ENCODE data around the gene RAB37. TPM values are rescaled to one million over a fixed set of nuclear protein-coding genes. Genes with fewer than 3 reads are reported as not detected.
A peak's percentile ranks its signal among the peaks of the same experiment; 100 is the strongest.

The RAB37 gene
- total RNA-seq, 1 experiment from 2014 or later: 1.5 TPM

- Histone ChIP-seq H3K9me3 (ENCODE audit: control insufficient read depth, insufficient read depth, low read depth, low read length) (no peaks in the 10 kb centered on the region), H3K36me3 (ENCODE audit: control insufficient read depth, insufficient read depth, low read length) (no peaks in the 10 kb centered on the region), H3K4me1 (ENCODE audit: control insufficient read depth, insufficient read depth, low read length) (peaks cover 7% of the 10 kb centered on the region), H3K4me3 (ENCODE audit: low read depth in 2 of 2, low read length in 2 of 2) (peak overlapping the region in 1 of 2 experiments; percentile 53; a peak in 2 of 4 replicates), H3K27ac (ENCODE audit: low read length) (no peak overlapping the region), H3K27me3 (ENCODE audit: control insufficient read depth, insufficient read depth, low read length) (0 out of 2 replicates have a peak, but pooled peaks cover 3% of the 10 kb centered on the region)
- TF ChIP-seq TCF7L2 (IDR thresholded peaks at IDR 0.05; ENCODE audit: low read depth, low read length) (no peak), CTCF (IDR thresholded peaks at IDR 0.05) (no peak), POLR2AphosphoS5 (IDR thresholded peaks at IDR 0.05; ENCODE audit: low read depth, low read length) (no peak), SIN3A (IDR thresholded peaks at IDR 0.05; ENCODE audit: borderline replicate concordance, insufficient read depth, low read depth, low read length) (no peak)
- TF ChIP-seq, protein P1, sequence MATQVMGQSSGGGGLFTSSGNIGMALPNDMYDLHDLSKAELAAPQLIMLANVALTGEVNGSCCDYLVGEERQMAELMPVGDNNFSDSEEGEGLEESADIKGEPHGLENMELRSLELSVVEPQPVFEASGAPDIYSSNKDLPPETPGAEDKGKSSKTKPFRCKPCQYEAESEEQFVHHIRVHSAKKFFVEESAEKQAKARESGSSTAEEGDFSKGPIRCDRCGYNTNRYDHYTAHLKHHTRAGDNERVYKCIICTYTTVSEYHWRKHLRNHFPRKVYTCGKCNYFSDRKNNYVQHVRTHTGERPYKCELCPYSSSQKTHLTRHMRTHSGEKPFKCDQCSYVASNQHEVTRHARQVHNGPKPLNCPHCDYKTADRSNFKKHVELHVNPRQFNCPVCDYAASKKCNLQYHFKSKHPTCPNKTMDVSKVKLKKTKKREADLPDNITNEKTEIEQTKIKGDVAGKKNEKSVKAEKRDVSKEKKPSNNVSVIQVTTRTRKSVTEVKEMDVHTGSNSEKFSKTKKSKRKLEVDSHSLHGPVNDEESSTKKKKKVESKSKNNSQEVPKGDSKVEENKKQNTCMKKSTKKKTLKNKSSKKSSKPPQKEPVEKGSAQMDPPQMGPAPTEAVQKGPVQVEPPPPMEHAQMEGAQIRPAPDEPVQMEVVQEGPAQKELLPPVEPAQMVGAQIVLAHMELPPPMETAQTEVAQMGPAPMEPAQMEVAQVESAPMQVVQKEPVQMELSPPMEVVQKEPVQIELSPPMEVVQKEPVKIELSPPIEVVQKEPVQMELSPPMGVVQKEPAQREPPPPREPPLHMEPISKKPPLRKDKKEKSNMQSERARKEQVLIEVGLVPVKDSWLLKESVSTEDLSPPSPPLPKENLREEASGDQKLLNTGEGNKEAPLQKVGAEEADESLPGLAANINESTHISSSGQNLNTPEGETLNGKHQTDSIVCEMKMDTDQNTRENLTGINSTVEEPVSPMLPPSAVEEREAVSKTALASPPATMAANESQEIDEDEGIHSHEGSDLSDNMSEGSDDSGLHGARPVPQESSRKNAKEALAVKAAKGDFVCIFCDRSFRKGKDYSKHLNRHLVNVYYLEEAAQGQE (IDR thresholded peaks at IDR 0.05; ENCODE audit: insufficient read depth in 1 of 2, low read depth in 2 of 2, low read length in 1 of 2): no peak
- DNase-seq (ENCODE audit: low read depth, low spot score) (no peak), ATAC-seq (0 out of 2 replicates have a peak, but pooled peaks have one; percentile 4)
- ChIA-PET CTCF (interaction anchor here (0.5 to 3.6 kb wide), 9 partner anchors 9 to 81 kb away, joined by 3 to 103 read pairs (median 4); no protein-coding TSS in a partner anchor), POLR2A (no interaction called here)
- intact Hi-C loops (cut with micrococcal nuclease; ENCODE audit: unreplicated experiment): loop anchor here (5.0 kb wide), 1 partner anchor 171 kb away; the partner anchor contains the start of gene CD300H
- in situ Hi-C loops (cut with HindIII; ENCODE audit: low pct_unique_long_range_greater_than_20kb, low sequenced_read_pairs): no loop called here
- no TSS peak for BruUV-seq (replicated peaks)
Measured at GRCh38 chr17:74738051-74738996, 1.3 kb downstream of the RAB37 start.

- in situ Hi-C loops (cut with HindIII; ENCODE audit: low pct_unique_long_range_greater_than_20kb, low sequenced_read_pairs): no loop called here
- peaks cover 7% of the 10 kb centered on the region for H3K4me1 ChIP-seq (ENCODE audit: control insufficient read depth, insufficient read depth, low read length)
- no peak for DNase-seq (ENCODE audit: low read depth, low spot score)
- intact Hi-C loops (cut with micrococcal nuclease; ENCODE audit: unreplicated experiment): loop anchor here (5.0 kb wide), 1 partner anchor 172 kb away; the partner anchor contains the start of gene CD300H
- H3K27me3 ChIP-seq (ENCODE audit: control insufficient read depth, insufficient read depth, low read length): 0 out of 2 replicates have a peak, but pooled peaks cover 3% of the 10 kb centered on the region
- no peaks in the 10 kb centered on the region for H3K9me3 ChIP-seq (ENCODE audit: control insufficient read depth, insufficient read depth, low read depth, low read length)
- ChIA-PET CTCF (interaction anchor here (0.7 to 1.6 kb wide), 2 partner anchors 32 to 80 kb away, joined by 6 to 7 read pairs; no protein-coding TSS in a partner anchor), POLR2A (no interaction called here)
- H3K36me3 ChIP-seq (ENCODE audit: control insufficient read depth, insufficient read depth, low read length): no peaks in the 10 kb centered on the region
- TF ChIP-seq, protein P1 (IDR thresholded peaks at IDR 0.05; ENCODE audit: insufficient read depth in 1 of 2, low read depth in 2 of 2, low read length in 1 of 2): no peak
- TF ChIP-seq POLR2AphosphoS5 (IDR thresholded peaks at IDR 0.05; ENCODE audit: low read depth, low read length) (no peak), SIN3A (IDR thresholded peaks at IDR 0.05; ENCODE audit: borderline replicate concordance, insufficient read depth, low read depth, low read length) (no peak), TCF7L2 (IDR thresholded peaks at IDR 0.05; ENCODE audit: low read depth, low read length) (no peak), CTCF (IDR thresholded peaks at IDR 0.05) (no peak)
- ATAC-seq: no peak
- no peak overlapping the region for H3K27ac ChIP-seq (ENCODE audit: low read length)
- BruUV-seq (replicated peaks): no TSS peak
- no peak overlapping the region for H3K4me3 ChIP-seq (ENCODE audit: low read depth in 2 of 2, low read length in 2 of 2)
Measured at GRCh38 chr17:74739227-74739831, 2.3 kb downstream of the RAB37 start.
